ENCODE data around the gene MACROH2A1. TPM values are rescaled to one million over a fixed set of nuclear protein-coding genes. Genes with fewer than 3 reads are reported as not detected.

MACROH2A1 gene
- total and polyA plus RNA-seq, 7 experiments from 2014 or later = 109 to 288 (median 133) TPM

DNA sequence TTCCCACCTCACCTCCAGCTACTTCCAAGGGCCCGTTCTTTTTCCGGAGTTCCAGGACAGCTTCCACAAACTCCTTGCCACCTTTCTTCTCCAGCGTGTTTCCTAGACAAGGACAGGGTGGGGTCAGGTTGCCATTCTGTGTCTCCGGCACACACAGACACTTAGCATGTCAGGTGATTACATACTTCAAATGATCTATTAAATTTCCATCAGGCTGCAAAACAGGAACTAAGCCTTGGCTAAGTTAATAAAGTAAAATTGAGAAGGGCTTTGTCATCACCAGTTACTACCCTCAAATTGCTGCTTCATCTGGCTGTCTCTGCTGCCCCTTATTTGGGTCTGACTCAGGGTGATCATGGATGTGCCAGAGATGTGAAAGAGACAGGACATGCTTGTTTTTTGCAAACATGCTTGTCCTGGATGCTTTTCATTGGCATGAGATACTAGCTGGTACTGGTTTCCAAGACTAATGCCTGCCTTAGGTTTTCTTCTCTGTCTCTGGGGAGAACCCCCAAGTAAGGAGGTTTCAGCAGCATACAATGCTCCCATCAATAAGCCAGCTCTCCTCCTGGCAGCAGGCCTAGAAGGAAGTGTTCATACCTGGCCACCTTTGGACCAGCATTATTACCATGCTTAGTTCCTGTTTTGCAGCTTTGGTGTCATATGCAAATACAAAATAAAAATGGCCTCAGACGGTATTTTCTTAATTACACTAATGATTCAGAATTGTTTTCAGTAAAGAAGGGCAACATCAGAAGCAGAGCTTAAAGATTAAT, 52.9 kb downstream of the MACROH2A1 start:
- Mint-ChIP-seq H3K27me3 (no peaks in the 10 kb centered on the region), H3K36me3 (peaks cover 7 to 47% (median 14%) of the 10 kb centered on the region in 5 donors), H3K4me3 (no peak overlapping the region), H3K9me3 (peaks cover 0 to 2% (median 0%) of the 10 kb centered on the region in 11 donors), H3K27ac (peak overlapping the region in 3 of 9 donors; percentile 33 to 77 (median 34)), H3K4me1 (peaks cover 0 to 2% (median 0%) of the 10 kb centered on the region in 7 donors)
- ChIA-PET POLR2A (interaction anchor here (0.6 to 0.7 kb wide), 2 partner anchors 66 to 483 kb away, joined by 3 read pairs; no protein-coding TSS in a partner anchor), CTCF (interaction anchor here (2.0 kb wide), 1 partner anchor 13 kb away, joined by 9 read pairs; no protein-coding TSS in a partner anchor)
- Histone ChIP-seq H3K4me3 (ENCODE audit: low read length) (no peak overlapping the region), H3K4me1 (ENCODE audit: control insufficient read depth in 2 of 2, insufficient read depth in 2 of 2, low read length in 2 of 2) (no peaks in the 10 kb centered on the region), H3K27ac (ENCODE audit: low read depth, low read length) (no peak overlapping the region), H3K36me3 (ENCODE audit: control insufficient read depth in 2 of 3, insufficient read depth in 3 of 3, low read length in 3 of 3) (peaks cover 12 to 91% (median 20%) of the 10 kb centered on the region in 3 experiments), H3K9me3 (ENCODE audit: control insufficient read depth in 2 of 3, low read length in 3 of 3) (no peaks in the 10 kb centered on the region), H3K27me3 (ENCODE audit: control insufficient read depth in 2 of 2, insufficient read depth in 2 of 2, low read length in 2 of 2) (no peaks in the 10 kb centered on the region)
- intact Hi-C loops (cut with micrococcal nuclease) = no loop called here
- DNase-seq (no peak), ATAC-seq (no peak)

- H3K4me1 Mint-ChIP-seq = peaks cover 0 to 2% (median 0%) of the 10 kb centered on the region in 7 donors
- H3K27ac Mint-ChIP-seq = peak overlapping the region in 2 of 9 donors; percentile 26 to 48
- H3K27me3 Mint-ChIP-seq = no peaks in the 10 kb centered on the region
- Histone ChIP-seq H3K9me3 (ENCODE audit: control insufficient read depth in 2 of 3, low read length in 3 of 3) (no peaks in the 10 kb centered on the region), H3K4me3 (ENCODE audit: low read length) (no peak overlapping the region), H3K27ac (ENCODE audit: low read depth, low read length) (no peak overlapping the region), H3K36me3 (ENCODE audit: control insufficient read depth in 2 of 3, insufficient read depth in 3 of 3, low read length in 3 of 3) (peaks cover 12 to 95% (median 20%) of the 10 kb centered on the region in 3 experiments), H3K27me3 (ENCODE audit: control insufficient read depth in 2 of 2, insufficient read depth in 2 of 2, low read length in 2 of 2) (no peaks in the 10 kb centered on the region), H3K4me1 (ENCODE audit: control insufficient read depth in 2 of 2, insufficient read depth in 2 of 2, low read length in 2 of 2) (no peaks in the 10 kb centered on the region)
- DNase-seq = no peak
- intact Hi-C loops (cut with micrococcal nuclease) = no loop called here
- no peak for ATAC-seq
- H3K4me3 Mint-ChIP-seq = no peak overlapping the region
- ChIA-PET CTCF (interaction anchor here (0.5 to 0.6 kb wide), 2 partner anchors 112 to 120 kb away, joined by 4 read pairs; no protein-coding TSS in a partner anchor), POLR2A (no interaction called here)
- peaks cover 0 to 2% (median 0%) of the 10 kb centered on the region in 11 donors for H3K9me3 Mint-ChIP-seq
- peaks cover 7 to 46% (median 19%) of the 10 kb centered on the region in 5 donors for H3K36me3 Mint-ChIP-seq
Measured at GRCh38 chr5:135344349-135344748, 54.7 kb downstream of the MACROH2A1 start.

GRCh38 chr5:135343413-135343812, 55.6 kb downstream of the MACROH2A1 start:
- no peak overlapping the region for H3K4me3 Mint-ChIP-seq
- H3K27me3 Mint-ChIP-seq = no peaks in the 10 kb centered on the region
- POLR2A ChIA-PET = no interaction called here
- CTCF ChIA-PET = interaction anchor here (0.6 kb wide), 1 partner anchor 113 kb away, joined by 4 read pairs; no protein-coding TSS in a partner anchor
- DNase-seq (no peak), ATAC-seq (no peak)
- Histone ChIP-seq H3K4me3 (ENCODE audit: low read length) (no peak overlapping the region), H3K27me3 (ENCODE audit: control insufficient read depth in 2 of 2, insufficient read depth in 2 of 2, low read length in 2 of 2) (no peaks in the 10 kb centered on the region), H3K4me1 (ENCODE audit: control insufficient read depth in 2 of 2, insufficient read depth in 2 of 2, low read length in 2 of 2) (no peaks in the 10 kb centered on the region), H3K36me3 (ENCODE audit: control insufficient read depth in 2 of 3, insufficient read depth in 3 of 3, low read length in 3 of 3) (peaks cover 12 to 95% (median 23%) of the 10 kb centered on the region in 3 experiments), H3K9me3 (ENCODE audit: control insufficient read depth in 2 of 3, low read length in 3 of 3) (no peaks in the 10 kb centered on the region), H3K27ac (ENCODE audit: low read depth, low read length) (no peak overlapping the region)
- intact Hi-C loops (cut with micrococcal nuclease) = no loop called here
- H3K4me1 Mint-ChIP-seq = peaks cover 0 to 2% (median 0%) of the 10 kb centered on the region in 7 donors
- H3K9me3 Mint-ChIP-seq = peaks cover 0 to 2% (median 0%) of the 10 kb centered on the region in 11 donors
- peak overlapping the region in 3 of 9 donors; percentile 12 to 48 (median 25) for H3K27ac Mint-ChIP-seq
- peaks cover 7 to 41% (median 19%) of the 10 kb centered on the region in 5 donors for H3K36me3 Mint-ChIP-seq

GRCh38 chr5:135342551-135342875, 56.5 kb downstream of the MACROH2A1 start:
- Mint-ChIP-seq H3K36me3 (peaks cover 7 to 47% (median 19%) of the 10 kb centered on the region in 5 donors), H3K27me3 (no peaks in the 10 kb centered on the region), H3K4me3 (no peak overlapping the region), H3K4me1 (peaks cover 0 to 2% (median 0%) of the 10 kb centered on the region in 7 donors), H3K9me3 (peaks cover 0 to 2% (median 0%) of the 10 kb centered on the region in 11 donors), H3K27ac (peak overlapping the region in 3 of 9 donors; percentile 24 to 56 (median 34))
- POLR2A ChIA-PET = interaction anchor here (1.0 kb wide), 1 partner anchor 17 kb away, joined by 3 read pairs; no protein-coding TSS in a partner anchor
- intact Hi-C loops (cut with micrococcal nuclease) = no loop called here
- no peaks in the 10 kb centered on the region for H3K4me1 ChIP-seq (ENCODE audit: control insufficient read depth in 2 of 2, insufficient read depth in 2 of 2, low read length in 2 of 2)
- DNase-seq = no peak
- ATAC-seq = no peak
- peaks cover 12 to 99% (median 23%) of the 10 kb centered on the region in 3 experiments for H3K36me3 ChIP-seq (ENCODE audit: control insufficient read depth in 2 of 3, insufficient read depth in 3 of 3, low read length in 3 of 3)
- no peak overlapping the region for H3K27ac ChIP-seq (ENCODE audit: low read depth, low read length)
- no peaks in the 10 kb centered on the region for H3K9me3 ChIP-seq (ENCODE audit: control insufficient read depth in 2 of 3, low read length in 3 of 3)
- H3K27me3 ChIP-seq (ENCODE audit: control insufficient read depth in 2 of 2, insufficient read depth in 2 of 2, low read length in 2 of 2) = no peaks in the 10 kb centered on the region
- no peak overlapping the region for H3K4me3 ChIP-seq (ENCODE audit: low read length)
- CTCF ChIA-PET = no interaction called here

DNA sequence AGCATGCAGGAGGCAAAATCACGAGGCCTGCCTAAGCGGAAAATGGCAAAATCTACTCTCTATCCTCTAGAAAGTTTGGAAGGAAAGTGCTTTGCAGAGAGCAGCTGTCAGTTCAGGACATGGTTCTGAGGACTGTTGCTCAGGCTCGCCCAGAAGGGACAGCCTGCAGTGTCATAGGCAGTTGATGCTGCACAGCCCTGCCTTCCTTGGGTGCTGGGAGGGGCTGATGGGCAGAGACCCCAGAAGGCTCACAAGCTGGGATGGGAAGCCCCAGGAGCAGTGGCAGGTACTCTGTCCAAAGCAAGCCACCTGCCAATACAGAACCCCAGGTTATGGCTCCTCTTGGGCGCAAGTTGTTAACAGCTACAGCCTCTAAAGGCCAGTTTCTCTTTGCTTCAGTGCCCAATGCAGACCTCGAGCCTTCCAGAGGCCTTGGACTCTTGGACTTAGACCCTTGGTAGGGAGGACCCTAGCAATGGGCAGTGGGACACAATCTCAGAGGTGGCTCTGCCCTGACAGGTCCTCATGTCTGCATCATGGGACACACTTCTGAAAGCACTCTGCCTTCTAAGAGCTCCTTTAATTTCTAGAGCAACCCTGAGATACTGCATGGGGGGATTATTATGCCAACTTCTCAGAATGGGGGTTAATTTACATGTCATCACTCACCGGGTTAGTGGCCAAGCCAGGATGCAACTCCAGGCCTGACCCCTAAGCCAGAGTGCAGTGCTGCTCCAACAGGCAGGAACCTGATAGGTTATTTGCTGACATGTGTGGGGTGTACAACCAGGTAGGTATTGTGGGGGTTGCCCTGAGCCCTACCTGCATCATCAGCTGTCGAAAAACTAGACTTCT, 57.1 kb downstream of the MACROH2A1 start:
- no peak for DNase-seq
- Mint-ChIP-seq H3K9me3 (peaks cover 0 to 2% (median 0%) of the 10 kb centered on the region in 11 donors), H3K4me1 (peaks cover 0 to under 1% (median 0%) of the 10 kb centered on the region in 7 donors), H3K27me3 (no peaks in the 10 kb centered on the region), H3K4me3 (no peak overlapping the region), H3K36me3 (peaks cover 7 to 50% (median 19%) of the 10 kb centered on the region in 5 donors), H3K27ac (peak overlapping the region in 4 of 9 donors; percentile 16 to 56 (median 29))
- Histone ChIP-seq H3K9me3 (ENCODE audit: control insufficient read depth in 2 of 3, low read length in 3 of 3) (no peaks in the 10 kb centered on the region), H3K4me3 (ENCODE audit: low read length) (no peak overlapping the region), H3K27me3 (ENCODE audit: control insufficient read depth in 2 of 2, insufficient read depth in 2 of 2, low read length in 2 of 2) (no peaks in the 10 kb centered on the region), H3K4me1 (ENCODE audit: control insufficient read depth in 2 of 2, insufficient read depth in 2 of 2, low read length in 2 of 2) (no peaks in the 10 kb centered on the region), H3K27ac (ENCODE audit: low read depth, low read length) (no peak overlapping the region), H3K36me3 (ENCODE audit: control insufficient read depth in 2 of 3, insufficient read depth in 3 of 3, low read length in 3 of 3) (peaks cover 12 to 99% (median 23%) of the 10 kb centered on the region in 3 experiments)
- no peak for ATAC-seq
- ChIA-PET CTCF (no interaction called here), POLR2A (interaction anchor here (1.0 kb wide), 1 partner anchor 16 kb away, joined by 3 read pairs; no protein-coding TSS in a partner anchor)
- intact Hi-C loops (cut with micrococcal nuclease) = no loop called here

- ATAC-seq (no peak), DNase-seq (no peak)
- peaks cover 7 to 56% (median 19%) of the 10 kb centered on the region in 5 donors for H3K36me3 Mint-ChIP-seq
- H3K4me3 Mint-ChIP-seq = no peak overlapping the region
- H3K4me1 ChIP-seq (ENCODE audit: control insufficient read depth in 2 of 2, insufficient read depth in 2 of 2, low read length in 2 of 2) = no peaks in the 10 kb centered on the region
- no peak overlapping the region for H3K27ac ChIP-seq (ENCODE audit: low read depth, low read length)
- H3K4me1 Mint-ChIP-seq = peaks cover 0 to 3% (median 0%) of the 10 kb centered on the region in 7 donors
- no peaks in the 10 kb centered on the region for H3K27me3 ChIP-seq (ENCODE audit: control insufficient read depth in 2 of 2, insufficient read depth in 2 of 2, low read length in 2 of 2)
- intact Hi-C loops (cut with micrococcal nuclease) = no loop called here
- peak overlapping the region in 4 of 9 donors; percentile 22 to 81 (median 45) for H3K27ac Mint-ChIP-seq
- peaks cover 12 to 100% (median 19%) of the 10 kb centered on the region in 3 experiments for H3K36me3 ChIP-seq (ENCODE audit: control insufficient read depth in 2 of 3, insufficient read depth in 3 of 3, low read length in 3 of 3)
- H3K4me3 ChIP-seq (ENCODE audit: low read length) = no peak overlapping the region
- H3K27me3 Mint-ChIP-seq = no peaks in the 10 kb centered on the region
- ChIA-PET POLR2A (no interaction called here), CTCF (no interaction called here)
- H3K9me3 Mint-ChIP-seq = peaks cover 0 to 2% (median 0%) of the 10 kb centered on the region in 11 donors
- H3K9me3 ChIP-seq (ENCODE audit: control insufficient read depth in 2 of 3, low read length in 3 of 3) = no peaks in the 10 kb centered on the region
Measured at GRCh38 chr5:135341016-135341666, 57.9 kb downstream of the MACROH2A1 start.

All from naive thymus-derived CD4-positive, alpha-beta T cell (primary cell).